Measurements from ENCODE around the gene CD52. TPM values are rescaled to one million over a fixed set of nuclear protein-coding genes. Genes with fewer than 3 reads are reported as not detected.

Gene CD52
- total RNA-seq, 1 donor from 2014 or later: 4.6 TPM

DNA sequence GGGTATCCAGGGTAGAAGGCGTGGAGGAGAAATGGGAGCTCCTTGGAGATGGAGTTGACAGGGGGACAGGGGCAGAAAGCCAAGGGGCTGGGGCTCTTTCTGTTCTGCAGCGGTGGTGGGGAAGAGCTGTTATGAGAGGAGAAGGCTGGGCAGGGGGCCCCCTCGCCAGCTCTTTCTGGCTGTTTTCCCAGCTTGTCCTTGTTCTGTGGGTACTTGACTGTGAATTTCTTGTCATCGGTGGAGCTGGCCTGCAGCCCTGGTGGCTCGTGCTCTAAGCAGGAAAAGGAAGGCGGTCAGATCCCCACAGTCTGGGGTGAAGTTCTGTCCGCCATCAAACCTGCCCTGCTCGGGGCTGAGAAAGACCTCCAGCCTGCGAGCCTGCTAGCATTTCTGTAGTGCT, 47.2 kb downstream of the CD52 start:
- intact Hi-C loops (cut with DNase I): loop anchor here (5.0 kb wide), 1 partner anchor 78 kb away; no protein-coding TSS in a partner anchor
- DNase-seq (ENCODE audit: low spot score): no peak

DNA sequence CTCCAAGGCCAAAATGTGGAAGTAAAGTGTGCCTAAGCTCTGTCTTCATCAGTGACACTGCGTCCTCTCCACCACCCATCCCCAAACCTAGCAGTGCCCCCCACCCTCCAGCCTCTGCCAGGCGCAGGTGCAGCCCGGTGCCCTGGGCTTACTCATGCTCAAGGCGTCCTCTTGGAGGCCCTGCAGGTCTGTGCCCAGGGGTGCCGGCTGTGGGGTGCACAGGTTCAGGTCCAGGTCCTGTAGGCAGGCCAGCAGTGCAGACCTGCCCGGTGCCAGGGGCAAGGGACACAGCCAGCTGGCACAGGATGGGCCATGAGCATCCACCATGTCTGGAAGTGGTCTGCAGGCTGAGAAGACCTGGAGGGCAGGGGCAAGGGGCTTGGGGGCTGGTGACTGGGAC, 49.7 kb downstream of the CD52 start:
- intact Hi-C loops (cut with DNase I): no loop called here

DNA sequence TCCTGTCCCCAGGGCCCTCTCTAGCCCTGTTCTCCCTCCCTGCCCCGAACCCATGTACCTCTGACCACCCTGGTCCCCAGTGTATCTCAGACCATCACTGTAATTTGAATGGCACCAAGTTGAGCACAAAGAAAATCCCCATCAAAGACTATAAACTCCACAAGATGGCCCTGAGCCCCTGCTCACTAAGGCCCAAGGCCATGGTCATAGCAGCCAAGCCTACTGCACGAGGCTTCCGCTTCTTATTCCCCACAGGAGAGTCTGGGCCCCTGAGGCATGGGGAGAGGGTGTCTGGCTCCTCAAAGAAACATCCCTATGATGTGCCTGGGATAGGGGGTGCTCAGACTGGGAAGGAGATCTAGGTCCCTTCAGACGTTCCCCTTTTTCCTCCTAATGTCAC, 50.2 kb downstream of the CD52 start:
- intact Hi-C loops (cut with DNase I): no loop called here
- no peak for DNase-seq (ENCODE audit: low spot score)

More for the DNA sequence above, 49.7 kb downstream of the CD52 start:
- DNase-seq (ENCODE audit: low spot score): no peak

DNA sequence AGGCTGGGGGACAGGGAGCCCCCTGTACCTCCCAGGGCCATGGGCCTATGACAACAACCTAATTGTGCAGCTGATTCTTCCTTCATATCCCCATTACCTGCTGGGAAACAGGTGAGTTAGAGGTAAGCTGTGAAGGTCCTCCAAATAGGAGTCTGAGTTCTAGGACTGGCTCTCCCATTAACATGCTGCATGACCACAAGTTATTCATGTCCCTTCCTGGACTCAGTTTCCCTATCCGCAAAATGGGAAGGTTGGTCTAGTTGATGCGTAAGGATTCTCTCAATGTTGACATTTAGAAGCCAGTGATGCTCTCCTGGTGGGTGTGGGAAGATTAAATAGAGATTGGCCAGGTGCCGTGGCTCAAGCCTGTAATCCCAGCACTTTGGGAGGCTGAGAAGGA, 50.7 kb downstream of the CD52 start:
- intact Hi-C loops (cut with DNase I): no loop called here
- no peak for DNase-seq (ENCODE audit: low spot score)

Other genes starting within 250 kb of the CD52 start
- gene PDIK1L, start 206.1 kb upstream of the CD52 start, total RNA-seq: 3.5 TPM
- gene FAM110D, start 158.9 kb upstream of the CD52 start, total RNA-seq: 3.8 TPM
- gene C1orf232, start 149.0 kb upstream of the CD52 start, total RNA-seq: not detected
- gene ZNF593, start 148.1 kb upstream of the CD52 start, total RNA-seq: 23.2 TPM
- not detected for gene ZNF593OS, start 146.1 kb upstream of the CD52 start, total RNA-seq
- gene CNKSR1, start 140.5 kb upstream of the CD52 start, total RNA-seq: 2.9 TPM
- not detected for gene CATSPER4, start 127.4 kb upstream of the CD52 start, total RNA-seq
- 25.8 TPM for gene CEP85, start 83.8 kb upstream of the CD52 start, total RNA-seq
- 55.0 TPM for gene SH3BGRL3, start 37.9 kb upstream of the CD52 start, total RNA-seq
- 8.3 TPM for gene UBXN11, start 11.3 kb upstream of the CD52 start, total RNA-seq
- not detected for gene CRYBG2, start 36.2 kb downstream of the CD52 start, total RNA-seq
- not detected for gene ZNF683, start 54.8 kb downstream of the CD52 start, total RNA-seq
- not detected for gene LIN28A, start 92.9 kb downstream of the CD52 start, total RNA-seq
- gene DHDDS, start 114.4 kb downstream of the CD52 start, total RNA-seq: 34.9 TPM
- gene HMGN2, start 154.5 kb downstream of the CD52 start, total RNA-seq: 162 TPM
- 3.3 TPM for gene RPS6KA1, start 211.8 kb downstream of the CD52 start, total RNA-seq

All from cardiac septum (tissue), 1 donor.